NB4 (cell line): ENCODE measurements around the gene DNAJC13.

Source experiments
- CTCF ChIP-seq: IDR thresholded peaks from one replicate; pipeline ENCODE4 v1.5.1; 2012; ENCODE audit warnings: low read depth, low read length
- MYC ChIP-seq: IDR thresholded peaks from 2 replicates; pipeline ENCODE4 v1.6.1; 2011; ENCODE audit warnings: low read depth, low read length
- POLR2A ChIP-seq: IDR thresholded peaks from 2 replicates; pipeline ENCODE4 v1.6.1; 2011; ENCODE audit warnings: mild to moderate bottlenecking; ENCODE audit not compliant: insufficient read length; ENCODE audit errors: extremely low read depth

GRCh38 chr3:132538072-132538471, 120.8 kb downstream of the DNAJC13 start:
- TF ChIP-seq MYC (no peak), POLR2A (no peak), CTCF (no peak)
